ENCODE measurements around the gene SPRR4. TPM values are rescaled to one million over a fixed set of nuclear protein-coding genes. Genes with fewer than 3 reads are reported as not detected.

Gene SPRR4
- total and polyA plus RNA-seq, 11 donors: not detected

DNA sequence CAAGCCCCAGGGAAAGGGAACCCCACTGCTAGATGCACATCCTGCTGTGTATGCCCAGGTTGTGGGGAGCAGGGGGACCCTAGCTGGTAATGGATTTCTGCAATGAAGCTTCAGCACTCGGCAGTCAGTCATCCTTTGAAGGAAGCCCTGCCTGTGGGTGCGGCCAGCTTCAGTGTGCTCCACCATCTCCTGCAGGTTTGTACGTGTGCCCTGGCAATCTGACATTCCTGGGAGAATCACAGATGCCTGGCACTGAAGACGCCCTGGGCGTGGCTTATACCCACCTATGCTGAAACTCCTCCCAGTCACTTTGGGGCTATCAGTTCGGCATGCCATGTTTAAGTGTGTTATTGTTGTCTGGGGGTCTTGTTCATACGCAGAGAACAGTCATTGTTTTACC, 16.7 kb upstream of the SPRR4 start:
- no peak for TF ChIP-seq POLR2A (IDR thresholded peaks at IDR 0.05)
- TF ChIP-seq, protein P1, sequence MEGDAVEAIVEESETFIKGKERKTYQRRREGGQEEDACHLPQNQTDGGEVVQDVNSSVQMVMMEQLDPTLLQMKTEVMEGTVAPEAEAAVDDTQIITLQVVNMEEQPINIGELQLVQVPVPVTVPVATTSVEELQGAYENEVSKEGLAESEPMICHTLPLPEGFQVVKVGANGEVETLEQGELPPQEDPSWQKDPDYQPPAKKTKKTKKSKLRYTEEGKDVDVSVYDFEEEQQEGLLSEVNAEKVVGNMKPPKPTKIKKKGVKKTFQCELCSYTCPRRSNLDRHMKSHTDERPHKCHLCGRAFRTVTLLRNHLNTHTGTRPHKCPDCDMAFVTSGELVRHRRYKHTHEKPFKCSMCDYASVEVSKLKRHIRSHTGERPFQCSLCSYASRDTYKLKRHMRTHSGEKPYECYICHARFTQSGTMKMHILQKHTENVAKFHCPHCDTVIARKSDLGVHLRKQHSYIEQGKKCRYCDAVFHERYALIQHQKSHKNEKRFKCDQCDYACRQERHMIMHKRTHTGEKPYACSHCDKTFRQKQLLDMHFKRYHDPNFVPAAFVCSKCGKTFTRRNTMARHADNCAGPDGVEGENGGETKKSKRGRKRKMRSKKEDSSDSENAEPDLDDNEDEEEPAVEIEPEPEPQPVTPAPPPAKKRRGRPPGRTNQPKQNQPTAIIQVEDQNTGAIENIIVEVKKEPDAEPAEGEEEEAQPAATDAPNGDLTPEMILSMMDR (IDR thresholded peaks at IDR 0.05): no peak
- Histone ChIP-seq H3K4me3 (no peak overlapping the region), H3K4me1 (no peaks in the 10 kb centered on the region), H3K36me3 (no peaks in the 10 kb centered on the region), H3K9me3 (peaks cover 0 to 5% (median 0%) of the 10 kb centered on the region in 12 donors), H3K27ac (no peak overlapping the region), H3K27me3 (no peaks in the 10 kb centered on the region)
- intact Hi-C loops (cut with DNase I): no loop called here
- DNase-seq: no peak
- ATAC-seq: no peak
- 65 to 80% (median 76%) methylated on average over 5 to 7 of the region's 7 CpGs for WGBS, 4 donors

GRCh38 chr1:152954436-152954835, 16.0 kb upstream of the SPRR4 start:
- 78 to 80% (median 78%) methylated on average over 6 of the region's 6 CpGs for WGBS, 4 donors
- no peak for TF ChIP-seq POLR2A (IDR thresholded peaks at IDR 0.05)
- TF ChIP-seq, protein P1 (IDR thresholded peaks at IDR 0.05): no peak
- H3K9me3 ChIP-seq: peaks cover 0 to 5% (median 0%) of the 10 kb centered on the region in 12 donors
- no peaks in the 10 kb centered on the region for H3K36me3 ChIP-seq
- DNase-seq (no peak), ATAC-seq (no peak)
- no peaks in the 10 kb centered on the region for H3K27me3 ChIP-seq
- no peak overlapping the region for H3K4me3 ChIP-seq
- H3K27ac ChIP-seq: no peak overlapping the region
- no peaks in the 10 kb centered on the region for H3K4me1 ChIP-seq
- intact Hi-C loops (cut with DNase I): no loop called here

DNA sequence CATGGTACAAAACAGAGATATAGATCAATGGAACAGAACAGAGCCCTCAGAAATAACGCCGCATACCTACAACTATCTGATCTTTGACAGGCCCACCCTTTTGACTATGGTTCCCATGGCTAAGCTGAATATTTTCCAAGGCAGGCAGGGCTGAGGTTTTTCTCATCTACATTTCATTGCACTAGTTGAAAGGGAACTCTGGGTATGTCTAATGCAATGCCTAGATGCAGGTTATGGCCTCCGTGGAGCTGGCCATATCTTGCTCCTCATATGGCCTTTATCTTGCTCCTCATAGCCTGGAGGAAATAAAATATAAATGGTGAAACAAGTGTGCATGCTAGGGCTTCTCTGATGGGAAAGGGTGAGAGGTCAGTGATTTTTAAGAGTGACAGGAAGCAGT, 12.9 kb upstream of the SPRR4 start:
- 78 to 83% (median 82%) methylated on average over 3 of the region's 3 CpGs for WGBS, 4 donors
- Histone ChIP-seq H3K9me3 (no peaks in the 10 kb centered on the region), H3K27me3 (no peaks in the 10 kb centered on the region), H3K4me1 (no peaks in the 10 kb centered on the region), H3K4me3 (no peak overlapping the region), H3K36me3 (no peaks in the 10 kb centered on the region), H3K27ac (no peak overlapping the region)
- DNase-seq (no peak), ATAC-seq (no peak)
- TF ChIP-seq, protein P1 (IDR thresholded peaks at IDR 0.05): no peak
- no peak for TF ChIP-seq POLR2A (IDR thresholded peaks at IDR 0.05)
- intact Hi-C loops (cut with DNase I): no loop called here

DNA sequence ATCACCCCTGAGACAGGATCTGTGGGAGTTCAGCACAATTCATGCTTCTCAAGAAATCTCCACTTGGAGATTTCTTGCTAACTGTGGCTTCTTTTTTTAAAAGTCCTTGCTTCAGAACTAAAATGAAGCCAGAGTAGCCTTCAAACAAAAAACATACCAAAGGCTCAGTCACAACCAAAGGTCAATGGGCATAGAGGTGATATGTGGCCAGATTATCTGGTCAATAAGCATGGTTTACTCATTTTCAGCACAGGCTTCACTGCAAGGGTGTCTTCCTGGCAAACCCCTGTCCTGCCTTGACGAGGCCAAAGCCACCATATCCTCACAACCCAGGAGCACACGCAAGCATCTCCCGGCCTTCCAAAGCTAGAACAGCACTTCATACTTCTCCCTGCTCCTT, 11.2 kb upstream of the SPRR4 start:
- TF ChIP-seq, protein P1 (IDR thresholded peaks at IDR 0.05): no peak
- TF ChIP-seq POLR2A (IDR thresholded peaks at IDR 0.05): no peak

More for the DNA sequence above, 11.2 kb upstream of the SPRR4 start:
- ATAC-seq: no peak
- H3K9me3 ChIP-seq: no peaks in the 10 kb centered on the region
- H3K4me1 ChIP-seq: no peaks in the 10 kb centered on the region
- WGBS, 4 donors: 60 to 81% (median 79%) methylated on average over 3 of the region's 3 CpGs
- intact Hi-C loops (cut with DNase I): no loop called here
- H3K36me3 ChIP-seq: no peaks in the 10 kb centered on the region
- DNase-seq: no peak
- no peaks in the 10 kb centered on the region for H3K27me3 ChIP-seq
- no peak overlapping the region for H3K27ac ChIP-seq
- no peak overlapping the region for H3K4me3 ChIP-seq
